ENCODE measurements around the gene TMEM81. TPM values are rescaled to one million over a fixed set of nuclear protein-coding genes. Genes with fewer than 3 reads are reported as not detected.

TMEM81 gene
- polyA plus RNA-seq, 1 of the 3 experiments (the other 2 are of a cell fraction) = 1.8 TPM

GRCh38 chr1:205072286-205072685 is 12.0 kb downstream of the TMEM81 start:
- TF ChIP-seq NFIC (IDR thresholded peaks at IDR 0.05; ENCODE audit: borderline replicate concordance) (no peak), FOXM1 (IDR thresholded peaks at IDR 0.05; ENCODE audit: low read depth) (no peak), TEAD4 (IDR thresholded peaks at IDR 0.05; ENCODE audit: borderline replicate concordance, insufficient read depth) (no peak), MEF2A (IDR thresholded peaks at IDR 0.05; ENCODE audit: borderline replicate concordance, low read depth) (no peak), PBX3 (IDR thresholded peaks at IDR 0.05) (no peak), RXRA (IDR thresholded peaks at IDR 0.05; ENCODE audit: borderline replicate concordance, low read depth) (no peak), RCOR1 (IDR thresholded peaks at IDR 0.05; ENCODE audit: low read length) (no peak), USF1 (IDR thresholded peaks at IDR 0.05; ENCODE audit: borderline replicate concordance, low read depth) (no peak)
- Histone ChIP-seq H3K27ac (ENCODE audit: low read depth in 2 of 2, low read length in 1 of 2) (no peak overlapping the region), H3K4me2 (no peak overlapping the region), H3K9me2 (no peaks in the 10 kb centered on the region), H3K27me3 (ENCODE audit: insufficient read depth) (no peaks in the 10 kb centered on the region), H3K4me3 (ENCODE audit: low read depth in 2 of 2, low read length in 1 of 2) (no peak overlapping the region), H3K79me2 (ENCODE audit: insufficient read depth) (no peaks in the 10 kb centered on the region), H2AFZ (ENCODE audit: low read depth) (no peak overlapping the region), H3K9me3 (no peaks in the 10 kb centered on the region), H3K9ac (no peak overlapping the region), H3K4me1 (ENCODE audit: control insufficient read depth in 1 of 2, insufficient read depth in 2 of 2, low read depth in 1 of 2, low read length in 1 of 2) (no peaks in the 10 kb centered on the region; a peak in 1 of 4 replicates), H3F3A (replicated peaks; ENCODE audit: insufficient read depth) (no peaks in the 10 kb centered on the region), H3K36me3 (replicated peaks in 1 of 2; ENCODE audit: control insufficient read depth in 1 of 2, insufficient read depth in 2 of 2, low read length in 1 of 2) (no peaks in the 10 kb centered on the region), H4K20me1 (ENCODE audit: insufficient read depth) (no peaks in the 10 kb centered on the region)
- CTCF ChIA-PET = interaction anchor here (1.0 to 6.2 kb wide), 4 partner anchors 10 to 184 kb away, joined by 5 to 45 read pairs (median 22); no protein-coding TSS in a partner anchor
- DNase-seq = no peak
- 68% methylated on average over 9 of the region's 9 CpGs for WGBS (ENCODE audit: low lambda C conversion rate)
- POLR2A ChIA-PET = no interaction called here

GRCh38 chr1:205071801-205072200 is 12.5 kb downstream of the TMEM81 start:
- Histone ChIP-seq H4K20me1 (ENCODE audit: insufficient read depth) (no peaks in the 10 kb centered on the region), H3F3A (replicated peaks; ENCODE audit: insufficient read depth) (no peaks in the 10 kb centered on the region), H3K27ac (ENCODE audit: low read depth in 2 of 2, low read length in 1 of 2) (no peak overlapping the region), H2AFZ (ENCODE audit: low read depth) (no peak overlapping the region), H3K36me3 (replicated peaks in 1 of 2; ENCODE audit: control insufficient read depth in 1 of 2, insufficient read depth in 2 of 2, low read length in 1 of 2) (no peaks in the 10 kb centered on the region), H3K9me2 (no peaks in the 10 kb centered on the region), H3K27me3 (ENCODE audit: insufficient read depth) (no peaks in the 10 kb centered on the region), H3K4me3 (ENCODE audit: low read depth in 2 of 2, low read length in 1 of 2) (no peak overlapping the region), H3K9ac (no peak overlapping the region), H3K4me2 (no peak overlapping the region), H3K4me1 (ENCODE audit: control insufficient read depth in 1 of 2, insufficient read depth in 2 of 2, low read depth in 1 of 2, low read length in 1 of 2) (no peaks in the 10 kb centered on the region; a peak in 1 of 4 replicates), H3K9me3 (no peaks in the 10 kb centered on the region), H3K79me2 (ENCODE audit: insufficient read depth) (no peaks in the 10 kb centered on the region)
- TF ChIP-seq NRF1 (IDR thresholded peaks at IDR 0.05; ENCODE audit: low read depth, low read length) (no peak), POLR2AphosphoS5 (IDR thresholded peaks at IDR 0.05; ENCODE audit: low read depth, low read length) (no peak), RFX5 (IDR thresholded peaks at IDR 0.05; ENCODE audit: low read length) (no peak), SMC3 (IDR thresholded peaks at IDR 0.05; ENCODE audit: low read depth, low read length) (no peak), SIN3A (IDR thresholded peaks at IDR 0.05; ENCODE audit: borderline replicate concordance, low read depth, low read length) (no peak), RCOR1 (IDR thresholded peaks at IDR 0.05; ENCODE audit: low read length) (no peak), TAF1 (IDR thresholded peaks at IDR 0.05; ENCODE audit: borderline replicate concordance, low read depth, low read length) (no peak), FOSL2 (IDR thresholded peaks at IDR 0.05; ENCODE audit: borderline replicate concordance, low read depth) (no peak)
- 67% methylated on average over 3 of the region's 12 CpGs for WGBS (ENCODE audit: low lambda C conversion rate)
- CTCF ChIA-PET = interaction anchor here (1.0 to 6.9 kb wide), 6 partner anchors 10 to 185 kb away, joined by 5 to 55 read pairs (median 22); no protein-coding TSS in a partner anchor
- DNase-seq = no peak
- POLR2A ChIA-PET = no interaction called here

All from SK-N-SH (cell line).